Karpas-422 (cell line): Measurements from ENCODE around the gene ERH. TPM values are rescaled to one million over a fixed set of nuclear protein-coding genes. Genes with fewer than 3 reads are reported as not detected.
"Not testable (repeated sequence)": the region's sequence is repeated elsewhere in the genome, so short reads cannot be mapped to it uniquely, and the experiment has no call there.

Experiments used
- DNase-seq: peaks from one replicate; pipeline ENCODE4 v3.0.0-alpha.2; 2015
- H2AFZ ChIP-seq: fragments of 200-600 bp; sonication (generic); 2 replicates; pipeline ENCODE4 v1.6.1; 2014; ENCODE audit warnings: antibody characterized with exemption, low read length, mixed read lengths
- H3K27ac ChIP-seq: fragments of 200-600 bp; sonication (generic); 2 replicates; pipeline ENCODE4 v1.5.1; 2014; ENCODE audit warnings: mild to moderate bottlenecking, low read length, moderate library complexity
- H3K27me3 ChIP-seq: fragments of 200-600 bp; sonication (generic); 2 replicates; pipeline ENCODE4 v1.6.1; 2014; ENCODE audit warnings: low read length, mixed read lengths
- H3K36me3 ChIP-seq: fragments of 200-600 bp; sonication (generic); 2 replicates; pipeline ENCODE4 v1.6.1; 2014; ENCODE audit warnings: low read length, mixed read lengths; ENCODE audit not compliant: insufficient read depth
- H3K4me1 ChIP-seq: fragments of 200-600 bp; sonication (generic); 2 replicates; pipeline ENCODE4 v1.6.1; 2014; ENCODE audit warnings: mild to moderate bottlenecking, low read length, mixed read lengths
- H3K4me2 ChIP-seq: fragments of 200-600 bp; sonication (generic); 2 replicates; pipeline ENCODE4 v1.6.1; 2014; ENCODE audit warnings: low read length, low read depth, mild to moderate bottlenecking; ENCODE audit not compliant: poor library complexity, severe bottlenecking
- H3K4me3 ChIP-seq: fragments of 200-600 bp; sonication (generic); 2 replicates; pipeline ENCODE4 v1.5.1; 2014; ENCODE audit warnings: mild to moderate bottlenecking, antibody characterized with exemption, low read length, mixed read lengths
- H3K79me2 ChIP-seq: fragments of 200-600 bp; sonication (generic); 2 replicates; pipeline ENCODE4 v1.6.1; 2014; ENCODE audit warnings: mild to moderate bottlenecking, low read length, mixed read lengths
- H3K9ac ChIP-seq: fragments of 200-600 bp; sonication (generic); 2 replicates; pipeline ENCODE4 v1.6.0; 2014; ENCODE audit warnings: low read length
- H3K9me2 ChIP-seq: fragments of 200-600 bp; sonication (generic), shearing (Covaris generic); replicated peaks from 2 replicates; pipeline ENCODE4 v1.6.0; 2014; ENCODE audit warnings: mild to moderate bottlenecking, low read length, moderate library complexity; ENCODE audit not compliant: insufficient read depth
- H3K9me3 ChIP-seq: fragments of 300-700, 200-600 bp; sonication (generic); 2 replicates; pipeline ENCODE4 v1.6.1; 2014; ENCODE audit warnings: low read length, mixed read lengths
- H4K20me1 ChIP-seq: fragments of 200-600 bp; sonication (generic); 2 replicates; pipeline ENCODE4 v1.6.1; 2014; ENCODE audit warnings: mild to moderate bottlenecking, antibody characterized with exemption, low read length, low read depth; ENCODE audit not compliant: insufficient read depth
- total RNA-seq: library from RNA; depleted of rRNA; stranded (reverse); fragments of >200 nt; shearing (Covaris generic); gene quantifications from 2 replicates; pipeline ENCODE4 v1.2.3, GENCODE V29; 2014; ENCODE audit warnings: low replicate concordance

The ERH gene
- total RNA-seq, 1 experiment from 2014 or later = 296 TPM

- DNase-seq, H3K9ac ChIP-seq, H3K27ac ChIP-seq, H3K27me3 ChIP-seq, H3K4me2 ChIP-seq, H3K9me2 ChIP-seq, H3K4me3 ChIP-seq, H3K9me3 ChIP-seq, H2AFZ ChIP-seq: not testable (repeated sequence)
- H3K79me2 ChIP-seq = peaks cover 99% of the 10 kb centered on the region
- peaks cover 86% of the 10 kb centered on the region for H3K36me3 ChIP-seq
- peaks cover 56% of the 10 kb centered on the region for H4K20me1 ChIP-seq
- H3K4me1 ChIP-seq = peaks cover 25% of the 10 kb centered on the region
Measured at GRCh38 chr14:69391400-69391799, 6.7 kb downstream of the ERH start.

- peaks cover 4% of the 10 kb centered on the region for H3K4me1 ChIP-seq
- H3K27ac ChIP-seq = no peak overlapping the region
- no peak for DNase-seq
- no peaks in the 10 kb centered on the region for H3K9me2 ChIP-seq
- H3K4me2 ChIP-seq = no peak overlapping the region
- H3K36me3 ChIP-seq = peaks cover 88% of the 10 kb centered on the region
- H3K79me2 ChIP-seq = peaks cover 99% of the 10 kb centered on the region
- no peaks in the 10 kb centered on the region for H3K9me3 ChIP-seq
- no peaks in the 10 kb centered on the region for H3K27me3 ChIP-seq
- H4K20me1 ChIP-seq = peaks cover 68% of the 10 kb centered on the region
- no peak overlapping the region for H2AFZ ChIP-seq
- no peak overlapping the region for H3K4me3 ChIP-seq
- no peak overlapping the region for H3K9ac ChIP-seq
Measured at GRCh38 chr14:69387311-69387710, 10.8 kb downstream of the ERH start.

DNA sequence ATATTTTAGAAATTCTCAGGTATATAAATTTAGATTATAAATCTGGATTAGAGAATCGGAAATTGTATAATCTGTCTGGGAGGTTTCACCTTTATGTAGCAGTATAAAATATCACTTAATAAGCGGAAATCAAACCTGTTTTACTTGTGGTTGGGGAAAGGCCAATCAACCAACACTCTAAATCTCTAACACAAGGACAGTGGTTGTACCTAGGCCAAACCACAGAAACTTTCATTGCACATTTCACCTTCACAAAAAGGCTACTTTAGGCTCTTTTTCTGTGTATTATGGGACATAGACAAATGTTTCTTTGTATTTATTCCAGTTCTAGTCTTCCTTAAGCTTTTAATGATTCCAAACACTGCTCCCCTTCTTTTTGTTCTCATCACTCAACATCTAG lies 19.8 kb downstream of the ERH start:
- Histone ChIP-seq H3K9ac (no peak overlapping the region), H3K9me3 (no peaks in the 10 kb centered on the region), H3K27ac (no peak overlapping the region), H3K4me3 (no peak overlapping the region), H4K20me1 (peaks cover 21% of the 10 kb centered on the region; the same call in 1 of the 2 replicates), H3K4me1 (no peaks in the 10 kb centered on the region), H3K27me3 (no peaks in the 10 kb centered on the region), H3K36me3 (peaks cover 66% of the 10 kb centered on the region), H3K79me2 (peaks cover 34% of the 10 kb centered on the region), H3K9me2 (no peaks in the 10 kb centered on the region), H2AFZ (no peak overlapping the region), H3K4me2 (no peak overlapping the region)
- no peak for DNase-seq

DNA sequence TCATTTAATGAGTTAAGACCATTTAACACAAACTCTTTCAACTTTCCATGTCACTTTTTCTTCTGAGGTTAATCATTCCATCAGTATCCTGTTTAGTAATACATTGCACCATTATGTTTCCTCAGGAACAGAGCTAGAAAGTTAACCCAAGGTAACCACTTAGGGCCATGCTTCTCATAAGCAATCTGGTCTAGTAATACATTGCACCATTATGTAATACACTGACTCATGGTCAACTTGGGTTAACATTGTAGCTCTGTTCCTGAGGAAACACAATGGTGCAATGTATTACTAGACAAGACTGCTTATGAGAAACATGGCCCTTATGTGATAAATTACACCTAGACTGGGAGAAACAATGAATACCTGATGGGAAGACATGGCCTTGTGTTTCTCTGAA lies 21.7 kb downstream of the ERH start:
- DNase-seq = no peak

DNA sequence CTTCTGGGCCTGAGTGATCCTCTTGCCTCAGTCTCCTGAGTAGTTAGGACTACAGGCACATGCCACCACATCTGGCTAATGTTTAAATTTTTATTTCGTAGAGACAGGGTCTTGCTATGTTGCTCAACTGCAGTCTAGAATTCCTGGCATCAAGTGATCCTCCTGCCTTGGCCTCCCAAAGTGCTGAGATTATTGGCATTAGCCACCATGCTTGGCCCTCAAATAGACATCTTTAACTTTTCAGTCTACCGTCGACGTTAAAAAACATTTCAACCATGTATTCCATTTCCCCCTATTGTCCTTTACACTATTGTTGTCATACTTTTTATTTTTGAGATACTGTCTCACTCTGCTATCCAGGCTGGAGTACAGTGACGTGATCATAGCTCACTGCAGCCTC lies 22.4 kb downstream of the ERH start:
- no peak overlapping the region for H3K27ac ChIP-seq
- no peaks in the 10 kb centered on the region for H3K27me3 ChIP-seq
- H3K4me2 ChIP-seq = no peak overlapping the region
- DNase-seq = no peak
- H4K20me1 ChIP-seq = 0 out of 2 replicates have a peak, but pooled peaks cover 9% of the 10 kb centered on the region
- no peak overlapping the region for H3K4me3 ChIP-seq
- H3K9me3 ChIP-seq = no peaks in the 10 kb centered on the region
- H3K79me2 ChIP-seq = 0 out of 2 replicates have a peak, but pooled peaks cover 9% of the 10 kb centered on the region
- H3K9ac ChIP-seq = no peak overlapping the region
- no peaks in the 10 kb centered on the region for H3K4me1 ChIP-seq
- H3K36me3 ChIP-seq = peaks cover 41% of the 10 kb centered on the region
- no peaks in the 10 kb centered on the region for H3K9me2 ChIP-seq
- no peak overlapping the region for H2AFZ ChIP-seq

More for the DNA sequence above, 21.7 kb downstream of the ERH start:
- Histone ChIP-seq H4K20me1 (peaks cover 16% of the 10 kb centered on the region; the same call in 1 of the 2 replicates), H3K79me2 (peaks cover 16% of the 10 kb centered on the region), H3K27me3 (no peaks in the 10 kb centered on the region), H3K9me3 (no peaks in the 10 kb centered on the region), H3K4me1 (no peaks in the 10 kb centered on the region), H3K9ac (no peak overlapping the region), H3K27ac (no peak overlapping the region), H3K4me2 (no peak overlapping the region), H3K36me3 (peaks cover 48% of the 10 kb centered on the region), H2AFZ (no peak overlapping the region), H3K4me3 (no peak overlapping the region), H3K9me2 (no peaks in the 10 kb centered on the region)

DNA sequence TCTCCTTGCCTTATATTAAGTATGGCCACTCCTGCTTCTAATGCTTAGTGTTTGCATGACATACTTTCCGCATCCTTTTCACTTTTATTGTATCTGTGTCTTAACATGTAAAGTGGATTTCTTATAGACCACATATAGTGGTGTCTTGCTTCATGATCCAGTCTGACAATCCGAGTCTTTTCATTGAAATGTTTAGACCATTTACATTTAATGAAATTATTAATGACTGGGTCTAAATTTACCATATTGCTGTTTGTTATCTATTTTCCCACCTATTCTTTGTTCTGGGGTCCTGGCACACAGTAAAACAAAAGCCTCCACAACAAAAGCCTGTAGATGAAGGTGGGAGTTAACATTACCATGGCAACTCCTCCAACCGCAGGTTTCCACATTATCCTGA lies 22.9 kb downstream of the ERH start:
- Histone ChIP-seq H3K79me2 (0 out of 2 replicates have a peak, but pooled peaks cover 6% of the 10 kb centered on the region), H3K4me2 (no peak overlapping the region), H3K9ac (no peak overlapping the region), H2AFZ (no peak overlapping the region), H3K27me3 (no peaks in the 10 kb centered on the region), H3K9me3 (no peaks in the 10 kb centered on the region), H3K9me2 (no peaks in the 10 kb centered on the region), H3K36me3 (peaks cover 36% of the 10 kb centered on the region), H3K4me3 (no peak overlapping the region), H3K4me1 (no peaks in the 10 kb centered on the region), H4K20me1 (0 out of 2 replicates have a peak, but pooled peaks cover 6% of the 10 kb centered on the region), H3K27ac (no peak overlapping the region)
- DNase-seq = no peak

DNA sequence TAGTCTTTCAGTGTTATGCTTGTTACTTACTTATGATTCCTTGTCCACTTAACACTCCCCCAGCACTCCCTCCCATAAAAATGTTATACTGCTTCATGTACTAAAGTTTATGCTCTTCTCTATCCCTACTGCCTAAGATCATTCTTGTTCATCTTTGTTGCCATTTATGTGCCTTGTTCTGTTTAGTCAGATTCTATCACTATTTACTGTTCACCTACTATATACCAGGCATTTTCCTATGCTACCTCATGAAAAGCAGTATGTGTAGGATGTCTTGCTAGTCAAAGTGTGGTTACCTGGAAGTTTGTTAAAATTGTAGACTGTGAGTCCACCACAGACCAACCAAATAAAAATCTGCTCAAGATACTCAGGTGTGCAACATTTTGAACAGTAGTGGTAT lies 23.9 kb downstream of the ERH start:
- H3K27me3 ChIP-seq = no peaks in the 10 kb centered on the region
- no peak overlapping the region for H3K9ac ChIP-seq
- H3K4me3 ChIP-seq = no peak overlapping the region
- no peak overlapping the region for H2AFZ ChIP-seq
- H3K27ac ChIP-seq = no peak overlapping the region
- H3K4me1 ChIP-seq = no peaks in the 10 kb centered on the region
- 0 out of 2 replicates have a peak, but pooled peaks cover 2% of the 10 kb centered on the region for H4K20me1 ChIP-seq
- peaks cover 26% of the 10 kb centered on the region for H3K36me3 ChIP-seq
- H3K9me3 ChIP-seq = no peaks in the 10 kb centered on the region
- H3K9me2 ChIP-seq = no peaks in the 10 kb centered on the region
- no peak for DNase-seq
- H3K79me2 ChIP-seq = no peaks in the 10 kb centered on the region
- H3K4me2 ChIP-seq = no peak overlapping the region

GRCh38 chr14:69373104-69373503 lies 25.0 kb downstream of the ERH start:
- H2AFZ ChIP-seq = no peak overlapping the region
- H3K27ac ChIP-seq = no peak overlapping the region
- H3K4me1 ChIP-seq = no peaks in the 10 kb centered on the region
- peaks cover 19% of the 10 kb centered on the region for H3K36me3 ChIP-seq
- no peaks in the 10 kb centered on the region for H3K9me2 ChIP-seq
- H3K9me3 ChIP-seq = no peaks in the 10 kb centered on the region
- H3K4me3 ChIP-seq = no peak overlapping the region
- H3K79me2 ChIP-seq = no peaks in the 10 kb centered on the region
- H3K9ac ChIP-seq = no peak overlapping the region
- no peak overlapping the region for H3K4me2 ChIP-seq
- H3K27me3 ChIP-seq = no peaks in the 10 kb centered on the region
- no peaks in the 10 kb centered on the region for H4K20me1 ChIP-seq
- no peak for DNase-seq

GRCh38 chr14:69372146-69372545 lies 26.0 kb downstream of the ERH start:
- H3K27me3 ChIP-seq = no peaks in the 10 kb centered on the region
- H3K36me3 ChIP-seq = peaks cover 15% of the 10 kb centered on the region
- H3K9ac ChIP-seq = no peak overlapping the region
- H3K27ac ChIP-seq = no peak overlapping the region
- H3K4me1 ChIP-seq = no peaks in the 10 kb centered on the region
- H3K9me2 ChIP-seq = no peaks in the 10 kb centered on the region
- H4K20me1 ChIP-seq = no peaks in the 10 kb centered on the region
- no peak overlapping the region for H3K4me3 ChIP-seq
- no peak overlapping the region for H2AFZ ChIP-seq
- no peak overlapping the region for H3K4me2 ChIP-seq
- H3K9me3 ChIP-seq = no peaks in the 10 kb centered on the region
- H3K79me2 ChIP-seq = no peaks in the 10 kb centered on the region
- no peak for DNase-seq
